MM.1S (cell line): ENCODE results near the gene MOXD1.

Experiments used
- DNase-seq: peaks from one replicate; pipeline ENCODE4 v3.0.0-alpha.2; 2015
- H2AFZ ChIP-seq: fragments of 300-600 bp; sonication (generic); 2 replicates; pipeline ENCODE4 v1.6.0; 2016; ENCODE audit warnings: antibody characterized with exemption, low read length
- H3F3A ChIP-seq: fragments of 300-600 bp; sonication (generic); 2 replicates; pipeline ENCODE4 v1.6.1; 2016; ENCODE audit warnings: mild to moderate bottlenecking, antibody characterized with exemption, low read length, moderate library complexity, mixed read lengths; ENCODE audit not compliant: insufficient read depth
- H3K27ac ChIP-seq: fragments of 300-600 bp; sonication (generic); 2 replicates; pipeline ENCODE4 v1.5.1; 2016; ENCODE audit warnings: mild to moderate bottlenecking, low read length
- H3K27me3 ChIP-seq: fragments of 300-600 bp; sonication (generic); replicated peaks from 2 replicates; pipeline ENCODE4 v1.6.0; 2016; ENCODE audit warnings: low read length; ENCODE audit not compliant: insufficient read depth
- H3K36me3 ChIP-seq: fragments of 300-600 bp; sonication (generic); replicated peaks from 2 replicates; pipeline ENCODE4 v1.6.1; 2016; ENCODE audit warnings: mild to moderate bottlenecking, low read length, mixed read lengths; ENCODE audit not compliant: insufficient read depth
- H3K4me1 ChIP-seq: fragments of 300-600 bp; sonication (generic); 2 replicates; pipeline ENCODE4 v1.6.1; 2016; ENCODE audit warnings: low read length, mixed read lengths
- H3K4me2 ChIP-seq: fragments of 300-600 bp; sonication (generic); 2 replicates; pipeline ENCODE4 v1.6.0; 2016; ENCODE audit warnings: low read depth, low read length
- H3K4me3 ChIP-seq: fragments of 300-600 bp; sonication (generic); 2 replicates; pipeline ENCODE4 v1.5.1; 2016; ENCODE audit warnings: low read length, mixed read lengths
- H3K79me2 ChIP-seq: fragments of 300-600 bp; sonication (generic); 2 replicates; pipeline ENCODE4 v1.6.1; 2016; ENCODE audit warnings: mixed run types, low read length, mixed read lengths
- H3K9ac ChIP-seq: fragments of 300-600 bp; sonication (generic); 2 replicates; pipeline ENCODE4 v1.6.1; 2016; ENCODE audit warnings: low read length, mixed read lengths
- H3K9me2 ChIP-seq: fragments of 300-600 bp; sonication (generic); replicated peaks from 2 replicates; pipeline ENCODE4 v1.6.1; 2016; ENCODE audit warnings: mild to moderate bottlenecking, low read length, mixed read lengths; ENCODE audit not compliant: insufficient read depth
- H3K9me3 ChIP-seq: fragments of 300-600 bp; sonication (generic); replicated peaks from 2 replicates; pipeline ENCODE4 v1.6.1; 2016; ENCODE audit warnings: mild to moderate bottlenecking, low read length, mixed read lengths; ENCODE audit not compliant: insufficient read depth
- H4K20me1 ChIP-seq: fragments of 300-600 bp; sonication (generic); 2 replicates; pipeline ENCODE4 v1.6.1; 2016; ENCODE audit warnings: mild to moderate bottlenecking, low read length, moderate library complexity, mixed read lengths; ENCODE audit not compliant: insufficient read depth
- EZH2 ChIP-seq: fragments of 300-600 bp; sonication (generic); optimal IDR thresholded peaks from 2 replicates; pipeline ENCODE3; 2017; ENCODE audit warnings: low read depth, mild to moderate bottlenecking, antibody characterized with exemption, low read length, mixed read lengths
- EZH2phosphoT487 ChIP-seq: fragments of 300-600 bp; sonication (generic); IDR thresholded peaks from 2 replicates; pipeline ENCODE4 v1.6.1; 2018; ENCODE audit warnings: antibody characterized with exemption, low read length
- TF ChIP-seq, protein P1 (sequence below): fragments of 300-600 bp; sonication (generic); IDR thresholded peaks from 2 replicates; pipeline ENCODE4 v1.5.1; 2016; ENCODE audit warnings: antibody characterized with exemption, low read length, mixed read lengths

The MOXD1 gene

DNA sequence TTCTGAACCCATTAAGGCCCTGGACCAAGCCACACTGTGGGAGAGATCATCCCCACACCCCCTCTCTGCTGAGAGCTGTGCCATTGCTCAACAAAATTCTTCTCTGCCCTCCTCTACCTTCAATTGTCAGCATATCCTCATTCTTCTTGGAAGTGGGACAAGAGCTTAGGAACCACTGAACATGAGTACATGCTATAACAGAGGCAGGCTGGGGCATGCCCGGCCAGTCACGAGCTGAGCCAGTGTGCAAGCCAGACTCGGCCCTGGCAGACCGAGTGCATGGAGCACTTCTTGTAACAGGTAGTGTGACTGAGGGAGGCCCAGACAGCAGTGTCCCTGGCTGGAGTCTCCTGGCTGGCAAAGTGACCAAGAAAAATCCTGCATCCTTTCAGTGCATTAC, 149.2 kb downstream of the MOXD1 start:
- TF ChIP-seq, protein P1, sequence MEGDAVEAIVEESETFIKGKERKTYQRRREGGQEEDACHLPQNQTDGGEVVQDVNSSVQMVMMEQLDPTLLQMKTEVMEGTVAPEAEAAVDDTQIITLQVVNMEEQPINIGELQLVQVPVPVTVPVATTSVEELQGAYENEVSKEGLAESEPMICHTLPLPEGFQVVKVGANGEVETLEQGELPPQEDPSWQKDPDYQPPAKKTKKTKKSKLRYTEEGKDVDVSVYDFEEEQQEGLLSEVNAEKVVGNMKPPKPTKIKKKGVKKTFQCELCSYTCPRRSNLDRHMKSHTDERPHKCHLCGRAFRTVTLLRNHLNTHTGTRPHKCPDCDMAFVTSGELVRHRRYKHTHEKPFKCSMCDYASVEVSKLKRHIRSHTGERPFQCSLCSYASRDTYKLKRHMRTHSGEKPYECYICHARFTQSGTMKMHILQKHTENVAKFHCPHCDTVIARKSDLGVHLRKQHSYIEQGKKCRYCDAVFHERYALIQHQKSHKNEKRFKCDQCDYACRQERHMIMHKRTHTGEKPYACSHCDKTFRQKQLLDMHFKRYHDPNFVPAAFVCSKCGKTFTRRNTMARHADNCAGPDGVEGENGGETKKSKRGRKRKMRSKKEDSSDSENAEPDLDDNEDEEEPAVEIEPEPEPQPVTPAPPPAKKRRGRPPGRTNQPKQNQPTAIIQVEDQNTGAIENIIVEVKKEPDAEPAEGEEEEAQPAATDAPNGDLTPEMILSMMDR: no peak
- TF ChIP-seq EZH2 (no peak), EZH2phosphoT487 (no peak)
- Histone ChIP-seq H3K9ac (no peak overlapping the region), H3K4me1 (no peaks in the 10 kb centered on the region), H3K9me3 (no peaks in the 10 kb centered on the region), H4K20me1 (no peaks in the 10 kb centered on the region), H2AFZ (no peak overlapping the region), H3K36me3 (no peaks in the 10 kb centered on the region), H3K9me2 (no peaks in the 10 kb centered on the region), H3K4me2 (no peak overlapping the region), H3F3A (no peaks in the 10 kb centered on the region), H3K79me2 (no peaks in the 10 kb centered on the region), H3K4me3 (no peak overlapping the region), H3K27me3 (no peaks in the 10 kb centered on the region), H3K27ac (no peak overlapping the region)
- no peak for DNase-seq

DNA sequence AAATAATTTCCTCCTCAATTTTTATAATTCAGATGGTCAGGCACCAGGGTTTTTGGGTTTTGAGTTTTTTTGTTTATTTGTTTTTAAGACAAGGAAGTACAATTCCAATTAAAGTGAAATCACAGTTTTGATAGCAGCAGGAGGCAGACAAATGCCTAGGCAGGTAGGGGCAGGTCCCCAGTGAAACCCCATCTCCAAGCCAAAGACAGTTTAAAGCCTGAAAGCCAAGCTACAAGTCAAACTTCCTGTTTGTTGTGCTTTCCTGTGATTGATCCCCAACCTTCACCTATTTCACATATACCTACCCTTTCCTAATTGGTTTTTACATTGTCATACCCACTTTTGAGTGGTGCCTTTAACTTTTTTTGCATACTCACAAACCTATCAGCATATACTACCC, 149.6 kb downstream of the MOXD1 start:
- H3K4me3 ChIP-seq: no peak overlapping the region
- no peaks in the 10 kb centered on the region for H3K4me1 ChIP-seq
- H3K9me2 ChIP-seq: no peaks in the 10 kb centered on the region
- no peaks in the 10 kb centered on the region for H3K79me2 ChIP-seq
- H3K9ac ChIP-seq: no peak overlapping the region
- no peaks in the 10 kb centered on the region for H3F3A ChIP-seq
- H3K36me3 ChIP-seq: no peaks in the 10 kb centered on the region
- no peak overlapping the region for H2AFZ ChIP-seq
- H3K4me2 ChIP-seq: no peak overlapping the region
- TF ChIP-seq EZH2: no peak
- no peak for TF ChIP-seq EZH2phosphoT487
- TF ChIP-seq, protein P1: no peak
- no peak for DNase-seq
- no peak overlapping the region for H3K27ac ChIP-seq
- H3K9me3 ChIP-seq: no peaks in the 10 kb centered on the region
- no peaks in the 10 kb centered on the region for H4K20me1 ChIP-seq
- H3K27me3 ChIP-seq: no peaks in the 10 kb centered on the region

DNA sequence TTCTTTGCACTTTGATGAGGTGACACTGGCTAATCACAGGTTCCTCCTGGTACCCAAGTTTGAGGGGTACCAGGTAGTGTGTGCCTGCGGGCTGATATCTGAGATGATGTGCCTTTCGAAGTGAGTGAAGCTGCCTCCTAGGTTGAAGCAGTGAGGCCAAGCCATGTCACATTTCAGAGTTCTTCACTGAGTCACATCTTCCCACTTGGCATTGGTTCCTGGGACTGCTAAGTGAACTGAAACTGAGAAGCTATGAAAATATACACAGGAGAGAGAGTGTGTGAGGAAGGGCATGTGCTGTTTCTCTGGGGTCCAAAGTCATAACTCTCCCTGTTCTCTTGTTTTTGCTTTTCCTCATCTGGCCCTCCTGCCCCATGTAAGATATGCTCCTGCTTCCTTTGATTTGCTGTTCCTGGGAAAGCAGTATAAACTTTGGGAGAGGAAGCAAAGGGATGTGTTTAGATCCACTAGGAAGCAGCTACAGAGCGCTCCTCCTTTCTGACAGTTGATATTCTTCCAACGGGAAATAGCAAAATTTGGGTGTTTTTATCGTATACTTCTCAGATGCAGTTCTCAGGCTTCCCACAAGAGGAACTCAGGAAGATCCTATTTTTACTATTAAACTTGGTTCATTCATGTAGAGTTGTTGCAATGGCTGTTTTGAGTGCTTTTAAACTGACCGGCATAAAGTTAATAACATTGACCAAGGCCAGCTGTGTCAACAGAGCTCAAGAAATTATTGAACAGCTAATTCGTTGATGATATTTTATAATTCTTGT, 153.7 kb downstream of the MOXD1 start:
- H3K4me1 ChIP-seq: no peaks in the 10 kb centered on the region
- no peak for TF ChIP-seq EZH2phosphoT487
- TF ChIP-seq EZH2: no peak
- TF ChIP-seq, protein P1: no peak
- H2AFZ ChIP-seq: no peak overlapping the region
- no peaks in the 10 kb centered on the region for H4K20me1 ChIP-seq
- H3F3A ChIP-seq: no peaks in the 10 kb centered on the region
- no peaks in the 10 kb centered on the region for H3K9me2 ChIP-seq
- H3K9me3 ChIP-seq: no peaks in the 10 kb centered on the region
- no peak overlapping the region for H3K27ac ChIP-seq
- DNase-seq: no peak
- H3K36me3 ChIP-seq: no peaks in the 10 kb centered on the region
- H3K79me2 ChIP-seq: no peaks in the 10 kb centered on the region
- H3K4me3 ChIP-seq: no peak overlapping the region
- no peak overlapping the region for H3K9ac ChIP-seq
- H3K27me3 ChIP-seq: no peaks in the 10 kb centered on the region
- no peak overlapping the region for H3K4me2 ChIP-seq
